Trophoblast cell (in vitro differentiated cells and primary cell): ENCODE measurements around the gene CALB2.

Experiments
- DNase-seq, 2 donors: peaks; one replicate each; pipeline ENCODE4 v3.0.0-alpha.2; 2016
- H2AFZ ChIP-seq: 2 replicates; pipeline ENCODE4 v1.6.1; 2013; ENCODE audit warnings: low read length, moderate library complexity, mild to moderate bottlenecking; ENCODE audit not compliant: insufficient read depth, poor library complexity
- H2AK5ac ChIP-seq: 2 replicates; pipeline ENCODE4 v1.6.1; 2013; ENCODE audit warnings: mild to moderate bottlenecking, low read length
- H2BK120ac ChIP-seq: 2 replicates; pipeline ENCODE4 v1.6.1; 2013; ENCODE audit warnings: low read length, mild to moderate bottlenecking, moderate library complexity; ENCODE audit not compliant: insufficient read depth, poor library complexity
- H2BK12ac ChIP-seq: 2 replicates; pipeline ENCODE4 v1.6.1; 2013; ENCODE audit warnings: mild to moderate bottlenecking, low read length, moderate library complexity
- H2BK5ac ChIP-seq: 2 replicates; pipeline ENCODE4 v1.6.1; 2013; ENCODE audit warnings: low read length, low read depth, moderate library complexity, mild to moderate bottlenecking; ENCODE audit not compliant: poor library complexity
- H3K14ac ChIP-seq: 2 replicates; pipeline ENCODE4 v1.6.1; 2013; ENCODE audit warnings: mild to moderate bottlenecking, low read length
- H3K18ac ChIP-seq: 2 replicates; pipeline ENCODE4 v1.6.1; 2013; ENCODE audit warnings: mild to moderate bottlenecking, low read length
- H3K23ac ChIP-seq: 2 replicates; pipeline ENCODE4 v1.6.1; 2013; ENCODE audit warnings: low read length
- H3K27ac ChIP-seq: 2 replicates; pipeline ENCODE4 v1.5.1; 2013; ENCODE audit warnings: low read depth, mild to moderate bottlenecking, inconsistent platforms, low read length, moderate library complexity
- H3K27me3 ChIP-seq: 2 replicates; pipeline ENCODE4 v1.6.1; 2013; ENCODE audit warnings: inconsistent platforms, mild to moderate bottlenecking, low read length, moderate library complexity; ENCODE audit not compliant: insufficient read depth
- H3K36me3 ChIP-seq, 2 experiments: 1 replicate in 1 of 2; 2 replicates in 1 of 2; pipeline ENCODE4 v1.6.1; 2013; ENCODE audit warnings: low read length in 2 of 2, mild to moderate bottlenecking in 2 of 2, moderate library complexity in 1 of 2; ENCODE audit not compliant: insufficient read depth in 2 of 2, control insufficient read depth in 1 of 2
- H3K4ac ChIP-seq: 2 replicates; pipeline ENCODE4 v1.6.1; 2013; ENCODE audit warnings: low read depth, mild to moderate bottlenecking, low read length, moderate library complexity
- H3K4me1 ChIP-seq, 2 experiments: 1 replicate in 1 of 2; 2 replicates in 1 of 2; pipeline ENCODE4 v1.6.1; 2013; ENCODE audit warnings: low read length in 2 of 2, mild to moderate bottlenecking in 2 of 2, moderate library complexity in 1 of 2; ENCODE audit not compliant: insufficient read depth in 2 of 2, control insufficient read depth in 1 of 2
- H3K4me2 ChIP-seq: 2 replicates; pipeline ENCODE4 v1.6.1; 2013; ENCODE audit warnings: inconsistent platforms, mild to moderate bottlenecking, low read length, moderate library complexity
- H3K4me3 ChIP-seq: 2 replicates; pipeline ENCODE4 v1.5.1; 2013; ENCODE audit warnings: mild to moderate bottlenecking, low read depth, low read length, inconsistent platforms
- H3K79me1 ChIP-seq: one replicate; pipeline ENCODE4 v1.6.1; 2013; ENCODE audit warnings: low read length
- H3K79me2 ChIP-seq: 2 replicates; pipeline ENCODE4 v1.6.1; 2013; ENCODE audit warnings: low read length, mild to moderate bottlenecking; ENCODE audit not compliant: control insufficient read depth, insufficient read depth, poor library complexity
- H3K9ac ChIP-seq: 2 replicates; pipeline ENCODE4 v1.6.1; 2013; ENCODE audit warnings: mild to moderate bottlenecking, low read length
- H3K9me3 ChIP-seq: 2 replicates; pipeline ENCODE4 v1.6.1; 2013; ENCODE audit warnings: low read depth, mild to moderate bottlenecking, control low read depth, inconsistent platforms, low read length; ENCODE audit not compliant: insufficient read depth
- H4K12ac ChIP-seq: 2 replicates; pipeline ENCODE4 v1.6.1; 2013; ENCODE audit warnings: low read depth, mild to moderate bottlenecking, low read length, moderate library complexity
- H4K8ac ChIP-seq: 2 replicates; pipeline ENCODE4 v1.6.1; 2013; ENCODE audit warnings: low read depth, mild to moderate bottlenecking, low read length, moderate library complexity
- H4K91ac ChIP-seq: one replicate; pipeline ENCODE4 v1.6.1; 2013; ENCODE audit warnings: low read depth, mild to moderate bottlenecking, low read length, moderate library complexity
- WGBS: extraction: QIAGEN DNeasy Blood & Tissue Kit; methylation state at CpG from one replicate; pipeline ENCODE4 v1.1.7; 2013; ENCODE audit warnings: missing lambda C conversion rate; ENCODE audit not compliant: insufficient read length, insufficient coverage; ENCODE audit errors: extremely low coverage; 5-methylcytosine and 5-hydroxymethylcytosine counted together

The CALB2 gene

DNA sequence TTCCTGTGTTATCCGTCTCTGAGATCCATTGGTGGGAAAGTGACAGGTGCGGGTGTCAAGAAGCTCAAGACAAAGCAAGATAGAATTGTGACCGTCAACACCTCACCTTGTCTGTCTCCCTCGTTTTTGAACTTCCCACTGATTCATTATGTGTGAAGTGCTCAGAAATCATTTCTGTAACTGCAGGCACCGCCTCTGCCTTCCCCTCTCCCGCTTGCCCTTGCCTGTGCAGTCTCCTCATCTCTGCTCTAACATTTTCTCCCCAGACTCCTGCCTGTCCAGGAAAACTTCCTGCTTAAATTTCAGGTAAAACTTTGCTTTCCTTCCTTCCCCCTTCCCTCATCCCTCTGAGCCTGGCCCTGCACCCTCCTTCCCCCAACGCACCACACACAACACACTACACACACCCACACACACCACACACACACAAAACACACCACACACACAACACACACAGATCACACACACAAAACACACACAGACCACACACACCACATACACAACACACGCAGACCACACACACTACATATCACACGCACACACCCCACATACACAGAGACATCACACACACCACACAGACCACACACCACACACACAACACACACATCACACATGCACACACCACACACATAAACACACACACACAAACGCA lies 25.7 kb downstream of the CALB2 start:
- Histone ChIP-seq H3K9me3 (peaks cover 3% of the 10 kb centered on the region), H2AFZ (no peak overlapping the region), H2BK5ac (no peak overlapping the region), H3K4ac (no peak overlapping the region), H4K12ac (no peak overlapping the region), H2BK120ac (no peak overlapping the region), H3K27me3 (no peaks in the 10 kb centered on the region), H3K79me2 (no peaks in the 10 kb centered on the region), H2AK5ac (no peak overlapping the region), H3K27ac (no peak overlapping the region), H3K18ac (no peak overlapping the region), H4K91ac (no peak overlapping the region), H3K79me1 (no peaks in the 10 kb centered on the region), H4K8ac (no peak overlapping the region), H3K14ac (no peak overlapping the region), H3K36me3 (no peaks in the 10 kb centered on the region), H3K9ac (no peak overlapping the region), H2BK12ac (no peak overlapping the region), H3K4me1 (peaks cover 10 to 19% of the 10 kb centered on the region in 2 experiments), H3K4me2 (no peak overlapping the region), H3K23ac (peak overlapping the region; percentile 83), H3K4me3 (peak overlapping the region; percentile 51)
- no peak for DNase-seq
- 100% methylated on average over 3 of the region's 10 CpGs for WGBS

DNA sequence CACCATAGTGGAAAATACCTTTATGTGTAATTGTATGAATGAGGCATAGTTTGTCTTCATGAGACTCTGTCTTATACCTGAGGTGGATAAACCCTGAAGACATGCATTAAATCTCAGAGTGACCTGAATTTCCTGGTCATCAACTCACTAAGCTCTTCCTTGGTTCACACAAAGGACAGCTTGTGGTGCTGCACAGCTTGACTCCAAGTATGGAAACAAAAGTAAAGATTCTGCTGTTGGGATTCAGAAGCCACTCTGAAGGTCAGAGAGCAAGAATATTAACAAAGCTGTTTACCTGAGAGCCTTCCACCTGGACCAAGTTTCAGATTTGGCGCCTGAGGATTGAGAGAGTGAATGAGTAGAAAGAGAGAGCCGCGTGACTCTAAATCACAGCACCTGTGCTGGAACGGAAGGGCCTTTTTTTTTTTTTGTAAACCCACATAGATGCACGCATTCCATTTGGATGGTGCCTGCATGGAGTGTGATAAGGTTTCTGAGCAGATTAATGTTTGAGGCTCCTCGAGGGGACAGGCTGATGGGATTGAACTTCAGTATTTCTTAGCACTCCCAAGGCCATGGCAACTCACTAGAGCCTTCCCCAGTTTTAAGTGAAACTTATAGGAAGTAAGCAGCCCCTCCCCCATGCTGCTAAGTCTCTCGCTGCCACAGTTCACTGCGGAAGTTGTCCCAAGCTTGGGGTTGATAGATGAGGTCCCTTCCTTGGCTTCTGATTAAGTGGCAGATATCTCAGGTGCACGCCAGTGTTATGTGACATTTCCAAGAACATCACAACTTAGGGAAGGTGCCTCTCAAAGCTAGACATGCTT lies 28.7 kb downstream of the CALB2 start:
- Histone ChIP-seq H2BK12ac (no peak overlapping the region), H3K36me3 (no peaks in the 10 kb centered on the region), H3K18ac (no peak overlapping the region), H3K4ac (no peak overlapping the region), H3K27me3 (no peaks in the 10 kb centered on the region), H3K79me1 (no peaks in the 10 kb centered on the region), H3K14ac (no peak overlapping the region), H2BK120ac (no peak overlapping the region), H4K12ac (no peak overlapping the region), H3K23ac (no peak overlapping the region), H3K4me3 (no peak overlapping the region), H3K4me2 (no peak overlapping the region), H3K27ac (no peak overlapping the region), H2BK5ac (no peak overlapping the region), H2AK5ac (no peak overlapping the region), H3K79me2 (no peaks in the 10 kb centered on the region), H3K9ac (no peak overlapping the region), H2AFZ (no peak overlapping the region), H3K9me3 (peaks cover 3% of the 10 kb centered on the region), H4K8ac (no peak overlapping the region), H3K4me1 (peaks cover 10 to 19% of the 10 kb centered on the region in 2 experiments), H4K91ac (no peak overlapping the region)
- DNase-seq, result no peak
- no CpG with 5 or more reads among the region's 9 CpGs for WGBS

DNA sequence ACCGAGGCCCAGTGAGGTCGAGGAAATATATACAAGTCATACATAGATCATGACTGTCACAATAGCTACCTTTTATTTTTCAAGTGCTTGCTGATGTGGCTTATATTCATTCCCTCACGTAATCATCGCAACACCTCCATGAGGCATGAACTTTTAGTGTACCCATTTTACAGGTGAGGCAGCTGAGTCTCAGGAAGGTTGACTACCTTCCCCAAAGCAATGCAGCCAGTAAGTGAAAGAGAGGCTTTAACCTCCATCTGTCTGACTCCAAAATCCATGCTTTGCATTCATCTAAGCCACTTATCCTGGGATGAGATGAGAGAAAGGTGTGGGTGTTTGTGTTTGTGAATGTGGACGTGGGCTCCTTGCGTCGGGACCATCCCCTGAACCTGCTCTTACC lies 30.8 kb downstream of the CALB2 start:
- no peaks in the 10 kb centered on the region for H3K79me1 ChIP-seq
- no peak overlapping the region for H2AK5ac ChIP-seq
- peaks cover 4 to 14% of the 10 kb centered on the region in 2 experiments for H3K4me1 ChIP-seq
- DNase-seq, result no peak
- H3K14ac ChIP-seq, result no peak overlapping the region
- no peak overlapping the region for H3K23ac ChIP-seq
- no peak overlapping the region for H3K4me2 ChIP-seq
- no peaks in the 10 kb centered on the region for H3K27me3 ChIP-seq
- no peak overlapping the region for H3K27ac ChIP-seq
- H2BK5ac ChIP-seq, result no peak overlapping the region
- H3K79me2 ChIP-seq, result no peaks in the 10 kb centered on the region
- no peak overlapping the region for H2AFZ ChIP-seq
- H2BK120ac ChIP-seq, result no peak overlapping the region
- H3K36me3 ChIP-seq, result no peaks in the 10 kb centered on the region
- H3K9ac ChIP-seq, result no peak overlapping the region
- H4K91ac ChIP-seq, result no peak overlapping the region
- H4K8ac ChIP-seq, result no peak overlapping the region
- H3K9me3 ChIP-seq, result peaks cover 2% of the 10 kb centered on the region
- WGBS, result no CpG with 5 or more reads among the region's 7 CpGs
- H3K18ac ChIP-seq, result no peak overlapping the region
- H3K4me3 ChIP-seq, result no peak overlapping the region
- no peak overlapping the region for H4K12ac ChIP-seq
- no peak overlapping the region for H3K4ac ChIP-seq
- no peak overlapping the region for H2BK12ac ChIP-seq

DNA sequence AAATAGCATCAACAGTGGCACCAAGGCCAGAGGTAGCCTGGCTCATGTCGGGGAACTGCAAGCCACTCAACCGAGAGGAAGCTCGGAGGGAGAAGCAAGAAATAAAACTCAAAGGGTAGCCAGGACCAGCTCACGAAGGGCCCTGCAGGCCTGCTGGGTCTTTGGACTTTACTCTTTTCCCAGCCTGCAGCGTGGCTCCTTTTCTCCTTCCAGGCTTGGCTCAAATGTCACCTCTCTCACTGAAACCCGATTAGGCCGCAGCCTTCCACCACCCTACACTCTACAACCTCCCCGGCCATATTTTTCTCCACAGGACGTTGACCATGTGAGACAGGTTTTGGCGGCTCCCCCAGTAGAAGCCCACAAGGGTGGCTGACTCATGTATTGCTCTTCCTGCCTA lies 38.1 kb downstream of the CALB2 start:
- no peak overlapping the region for H3K23ac ChIP-seq
- H3K79me2 ChIP-seq, result no peaks in the 10 kb centered on the region
- no peak overlapping the region for H4K12ac ChIP-seq
- no peak overlapping the region for H3K18ac ChIP-seq
- H2BK5ac ChIP-seq, result no peak overlapping the region
- no peak overlapping the region for H2AK5ac ChIP-seq
- H3K4ac ChIP-seq, result no peak overlapping the region
- no peak overlapping the region for H4K8ac ChIP-seq
- H4K91ac ChIP-seq, result no peak overlapping the region
- no peak overlapping the region for H3K27ac ChIP-seq
- no peak for DNase-seq
- H2BK12ac ChIP-seq, result no peak overlapping the region
- H3K79me1 ChIP-seq, result no peaks in the 10 kb centered on the region
- no peak overlapping the region for H3K4me2 ChIP-seq
- H3K14ac ChIP-seq, result no peak overlapping the region
- no peaks in the 10 kb centered on the region for H3K36me3 ChIP-seq
- no peak overlapping the region for H3K9ac ChIP-seq
- no CpG with 5 or more reads among the region's 10 CpGs for WGBS
- H3K4me3 ChIP-seq, result no peak overlapping the region
- H2BK120ac ChIP-seq, result no peak overlapping the region
- no peak overlapping the region for H2AFZ ChIP-seq
- H3K9me3 ChIP-seq, result no peaks in the 10 kb centered on the region
- H3K27me3 ChIP-seq, result no peaks in the 10 kb centered on the region
- H3K4me1 ChIP-seq, result no peaks in the 10 kb centered on the region
